ENCODE data around the gene APPBP2.
A peak's percentile ranks its signal among the peaks of the same experiment; 100 is the strongest.
"Not testable (repeated sequence)": the region's sequence is repeated elsewhere in the genome, so short reads cannot be mapped to it uniquely, and the experiment has no call there.

The APPBP2 gene

GRCh38 chr17:60435244-60436167 lies 90.5 kb downstream of the APPBP2 start:
- peak in 54 of 58 donors; percentile 10 to 88 (median 53) for DNase-seq

GRCh38 chr17:60433021-60433997 lies 92.7 kb downstream of the APPBP2 start:
- DNase-seq = not testable (repeated sequence)

DNA sequence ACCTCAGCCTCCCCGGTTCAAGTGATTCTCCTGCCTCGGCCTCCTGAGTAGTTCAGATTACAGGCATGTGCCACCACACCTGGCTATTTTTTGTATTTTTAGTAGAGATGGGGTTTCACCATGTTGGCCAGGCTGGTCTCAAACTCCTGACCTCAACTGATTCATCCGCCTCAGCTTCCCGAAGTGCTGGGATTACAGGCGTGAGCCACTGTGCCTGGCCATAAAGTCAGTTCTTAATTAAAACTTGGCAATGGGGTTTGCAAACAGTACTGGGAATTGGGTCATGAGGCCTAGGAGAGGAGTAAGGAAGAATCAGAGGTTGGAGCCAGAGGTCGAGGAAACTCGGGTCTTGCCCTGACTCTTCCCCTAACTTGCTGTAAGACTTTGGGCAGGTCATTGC lies 95.5 kb downstream of the APPBP2 start:
- not testable (repeated sequence) for DNase-seq

DNA sequence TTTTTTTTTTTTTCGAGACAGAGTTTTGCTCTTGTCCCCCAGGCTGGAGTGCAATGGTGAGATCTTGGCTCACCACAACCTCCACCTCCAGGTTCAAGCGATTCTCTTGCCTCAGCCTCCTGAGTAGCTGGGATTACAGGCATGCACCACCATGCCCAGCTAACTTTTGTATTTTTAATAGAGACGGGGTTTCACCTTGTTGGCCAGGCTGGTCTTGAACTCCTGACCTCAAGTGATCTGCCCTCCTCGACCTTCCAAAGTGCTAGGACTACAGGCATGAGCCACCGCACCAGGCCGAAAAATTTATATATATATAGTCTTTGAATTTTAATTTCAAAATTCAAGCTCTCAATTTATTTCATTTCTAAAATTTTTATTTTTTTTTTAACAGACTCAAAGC lies 97.6 kb downstream of the APPBP2 start:
- not testable (repeated sequence) for DNase-seq

- no peak for DNase-seq
These were observed 99.4 kb downstream of the APPBP2 start for GRCh38 chr17:60426596-60426995.

- no peak for DNase-seq
These were observed 100.4 kb downstream of the APPBP2 start for GRCh38 chr17:60425626-60426025.

- DNase-seq = no peak
These were observed 102.2 kb downstream of the APPBP2 start for GRCh38 chr17:60423865-60424264.

DNA sequence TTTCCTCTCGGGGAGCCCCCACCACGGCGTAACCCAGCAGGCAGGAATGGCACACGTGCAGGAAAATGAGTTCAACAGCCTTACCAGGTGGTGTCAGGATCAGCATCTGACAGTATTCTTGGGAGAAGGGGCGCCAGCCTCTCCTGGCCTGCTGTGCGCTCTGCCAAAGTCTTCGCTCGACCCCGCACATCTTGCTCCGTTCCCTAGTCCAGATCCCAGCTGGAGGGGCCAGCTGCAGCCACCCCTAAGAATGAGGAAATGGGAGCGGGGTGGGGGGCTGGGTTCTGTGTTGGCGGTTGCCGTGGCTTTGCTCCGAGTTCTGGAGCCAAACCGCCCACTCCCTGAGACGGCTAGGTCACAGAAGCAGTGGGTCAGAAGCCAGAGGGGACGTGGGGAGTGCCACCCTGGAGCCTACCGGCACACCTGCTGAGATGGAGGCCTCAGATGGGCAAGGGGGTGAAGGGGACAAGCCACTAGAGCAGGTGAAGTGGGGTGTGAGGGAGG lies 103.8 kb downstream of the APPBP2 start, which contains the start of gene CHCT1:
Gene CHCT1 (plus strand): TSS at position 328 of the 504 bp plus-strand sequence. CDS start 104 bp downstream, at position 432.
- DNase-seq = no peak

DNA sequence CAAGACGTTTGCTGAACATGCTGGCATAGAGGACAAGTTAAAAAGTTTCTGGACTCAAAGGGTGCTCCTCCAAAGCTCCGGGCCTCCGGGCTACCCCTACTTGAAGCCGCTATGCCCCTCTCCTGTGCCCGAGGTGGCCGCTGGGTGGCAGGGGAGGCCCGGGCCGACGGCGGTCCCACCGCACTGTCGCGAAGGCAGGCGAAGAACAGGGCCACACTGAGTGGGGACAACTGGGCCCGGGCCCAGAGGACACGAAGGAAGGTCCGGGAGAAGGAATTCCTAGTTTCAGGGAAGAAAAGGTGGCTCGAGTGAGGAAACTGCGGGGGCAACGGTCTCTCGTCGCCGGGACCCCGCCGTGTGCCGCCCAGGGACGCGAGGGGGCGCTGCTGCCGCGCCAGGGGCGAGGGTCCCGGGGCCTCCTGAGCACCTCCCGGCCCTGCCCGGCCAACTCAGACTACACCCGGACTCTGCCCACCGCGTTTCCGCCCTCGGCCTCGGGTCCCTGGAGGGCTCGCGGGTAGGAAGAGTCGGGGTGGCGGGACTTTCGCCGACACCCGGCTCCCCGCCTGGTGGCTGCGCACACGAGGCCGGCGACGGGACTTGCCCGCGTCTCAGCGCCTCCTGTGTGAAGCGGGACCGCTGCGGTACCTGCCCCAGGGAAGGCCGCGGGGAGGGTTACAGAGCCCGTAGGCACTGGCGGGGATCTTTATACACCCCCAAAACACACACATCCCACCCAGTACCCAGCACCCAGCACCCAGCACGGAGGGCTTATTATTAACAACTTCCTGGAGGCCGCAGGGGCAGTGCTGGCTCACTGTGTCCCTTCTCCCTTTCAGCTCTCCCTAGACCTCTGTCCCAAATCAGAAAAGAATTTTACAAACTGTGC lies 104.5 kb downstream of the APPBP2 start:
- peak in 44 of 58 donors; percentile 7 to 75 (median 40) for DNase-seq

DNA sequence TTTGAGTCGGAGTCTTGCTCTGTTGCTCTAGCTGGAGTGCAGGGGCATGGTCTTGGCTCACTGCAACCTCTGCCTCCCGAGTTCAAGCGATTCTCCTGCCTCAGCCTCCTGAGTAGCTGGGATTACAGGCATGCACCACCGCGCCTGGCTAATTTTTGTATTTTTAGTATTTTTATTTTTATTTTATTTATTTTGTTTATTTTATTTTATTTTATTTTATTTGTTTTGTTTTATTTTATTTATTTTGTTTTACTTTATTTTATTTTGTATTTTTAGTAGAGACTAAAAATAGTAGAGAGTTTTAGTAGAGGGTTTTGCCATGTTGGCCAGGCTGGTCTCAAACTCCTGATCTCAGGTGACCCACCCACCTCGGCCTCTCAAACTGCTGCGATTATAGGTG lies 106.2 kb downstream of the APPBP2 start:
- not testable (repeated sequence) for DNase-seq

DNA sequence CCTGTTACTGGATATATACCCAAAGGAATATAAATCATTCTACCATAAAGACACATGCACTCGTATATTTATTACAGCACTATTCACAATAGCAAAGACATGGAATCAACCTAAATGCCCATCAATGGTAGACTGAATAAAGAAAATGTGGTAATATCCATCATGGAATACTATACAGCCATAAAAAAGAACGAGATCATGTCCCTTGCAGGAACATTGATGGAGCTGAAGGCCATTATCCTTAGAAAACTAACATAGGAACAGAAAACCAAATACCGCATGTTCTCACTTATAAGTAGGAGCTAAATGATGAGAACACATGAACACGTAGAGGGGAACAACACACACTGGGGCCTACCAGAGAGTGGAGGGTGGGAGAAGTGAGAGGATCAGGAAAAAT lies 107.0 kb downstream of the APPBP2 start:
- not testable (repeated sequence) for DNase-seq

DNA sequence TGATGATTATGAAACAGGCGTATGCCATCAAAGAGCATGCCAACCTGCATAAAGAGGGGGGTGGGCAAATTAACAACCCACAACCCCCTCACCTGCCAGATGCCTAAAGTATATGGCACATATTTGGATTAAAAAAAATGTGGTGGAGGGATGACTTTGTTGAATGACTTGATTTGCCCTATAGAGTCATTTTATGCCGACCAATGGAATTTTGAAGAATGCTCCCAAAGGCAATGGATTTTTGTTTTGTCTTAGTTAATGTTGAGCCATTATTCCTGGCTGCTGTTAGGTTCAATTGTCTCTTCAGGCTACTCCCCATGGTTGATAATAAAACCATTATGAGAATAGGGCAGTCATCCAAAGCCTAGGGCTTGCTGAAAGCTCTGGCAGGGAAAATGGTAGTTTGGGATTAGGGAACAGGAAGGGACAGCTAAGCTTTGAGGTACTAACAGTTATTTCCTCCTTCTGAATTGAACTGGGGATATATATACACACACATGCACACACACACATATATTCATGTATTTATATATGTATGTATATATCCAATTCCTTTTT lies 109.6 kb downstream of the APPBP2 start:
- DNase-seq = peak in 11 of 58 donors; percentile 2 to 81 (median 17)

GRCh38 chr17:60415146-60415545 lies 110.9 kb downstream of the APPBP2 start:
- DNase-seq = no peak

DNA sequence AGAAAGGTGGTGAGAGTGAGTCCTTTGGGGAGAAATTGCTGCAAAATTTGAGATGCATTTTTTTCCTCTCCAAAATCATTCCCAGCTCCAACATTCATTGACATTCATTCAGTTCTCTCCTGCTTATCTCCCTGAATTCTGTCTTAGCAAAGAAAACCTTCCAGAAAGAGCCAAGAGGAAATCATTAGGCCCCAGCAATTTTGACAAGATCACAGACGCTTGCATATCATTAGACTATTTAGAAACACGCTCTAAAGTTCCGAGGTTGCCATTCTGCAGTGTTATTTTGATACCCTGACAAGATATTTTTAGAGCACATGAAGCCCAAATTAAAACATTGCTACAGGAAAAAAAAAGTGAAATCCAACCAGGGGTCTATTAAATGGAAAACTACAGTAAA lies 113.3 kb downstream of the APPBP2 start:
- DNase-seq = no peak

DNA sequence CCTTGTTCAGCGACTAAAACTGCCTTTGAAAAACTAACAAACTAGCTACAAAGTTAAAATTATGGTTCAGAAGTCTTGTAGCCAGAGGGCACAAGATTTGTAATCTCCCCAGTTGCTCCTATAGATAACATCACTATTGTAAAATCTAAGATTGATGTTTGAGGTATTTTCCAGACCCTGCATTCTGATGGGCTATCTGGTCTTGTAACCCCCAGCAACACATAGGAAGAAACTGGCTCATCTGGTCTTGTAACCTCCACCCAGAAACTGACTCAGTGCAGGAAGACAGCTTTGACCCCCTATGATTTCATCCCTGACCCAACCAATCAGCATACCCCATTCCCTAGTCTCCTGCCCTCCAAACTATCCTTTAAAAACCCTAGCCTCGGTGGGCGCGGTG lies 116.0 kb downstream of the APPBP2 start:
- no peak for DNase-seq

- DNase-seq = no peak
These were observed 119.2 kb downstream of the APPBP2 start for GRCh38 chr17:60406887-60407286.

- no peak for DNase-seq
These were observed 122.1 kb downstream of the APPBP2 start for GRCh38 chr17:60403962-60404361.

GRCh38 chr17:60403523-60403810 lies 122.6 kb downstream of the APPBP2 start:
- DNase-seq = no peak

DNA sequence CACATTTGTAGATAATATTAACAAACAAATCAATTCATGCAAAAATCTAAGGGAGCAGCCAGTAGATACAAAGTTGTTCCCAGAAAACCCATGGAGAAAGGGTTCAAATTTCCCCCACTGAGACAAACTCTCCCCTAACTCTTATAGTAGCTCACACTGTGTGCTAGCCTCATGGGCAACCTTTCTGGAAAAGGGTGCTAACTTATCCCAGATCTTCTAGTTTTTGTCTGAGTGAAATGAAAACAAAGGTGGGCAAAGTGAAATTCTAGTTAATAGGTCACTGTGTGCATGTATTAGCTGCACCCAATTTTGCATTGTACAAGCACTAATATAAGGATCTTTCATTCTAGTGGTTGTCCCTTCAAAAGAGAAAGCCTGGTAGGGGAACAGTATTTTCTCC lies 124.2 kb downstream of the APPBP2 start:
- DNase-seq = no peak

- DNase-seq = no peak
These were observed 127.6 kb downstream of the APPBP2 start for GRCh38 chr17:60398227-60398959.
